GM19438 (cell line): ENCODE data around the gene CUZD1.

Experiments
- ATAC-seq: cut with Tn5 transposase; IDR thresholded peaks from one replicate; pipeline ENCODE4 v1.9.1; 2021; ENCODE audit warnings: low read depth; ENCODE audit not compliant: unreplicated experiment

Gene CUZD1

GRCh38 chr10:122822973-122823690, 22.5 kb downstream of the CUZD1 start:
- ATAC-seq: no peak

GRCh38 chr10:122821808-122822207, 23.8 kb downstream of the CUZD1 start:
- ATAC-seq: no peak

- ATAC-seq: no peak
Measured at GRCh38 chr10:122815458-122815857, 30.2 kb downstream of the CUZD1 start.

- no peak for ATAC-seq
Measured at GRCh38 chr10:122814493-122814892, 31.2 kb downstream of the CUZD1 start.

- ATAC-seq: no peak
Measured at GRCh38 chr10:122812751-122813150, 32.9 kb downstream of the CUZD1 start.

GRCh38 chr10:122802282-122802681, 43.4 kb downstream of the CUZD1 start:
- no peak for ATAC-seq

GRCh38 chr10:122798704-122799231, 46.9 kb downstream of the CUZD1 start:
- ATAC-seq: no peak

- ATAC-seq: no peak
Measured at GRCh38 chr10:122796796-122797195, 48.9 kb downstream of the CUZD1 start.

GRCh38 chr10:122795924-122796323, 49.7 kb downstream of the CUZD1 start:
- ATAC-seq: no peak

- ATAC-seq: no peak
Measured at GRCh38 chr10:122786269-122786668, 59.4 kb downstream of the CUZD1 start.

- ATAC-seq: no peak
Measured at GRCh38 chr10:122782911-122783310, 62.7 kb downstream of the CUZD1 start.
